ENCODE results near the gene PTPRE. TPM values are rescaled to one million over a fixed set of nuclear protein-coding genes. Genes with fewer than 3 reads are reported as not detected.

PTPRE gene
- total RNA-seq, 1 donor from 2014 or later = 5.4 TPM

GRCh38 chr10:128095753-128096469, 189.0 kb downstream of the PTPRE start:
- DNase-seq (ENCODE audit: low read depth) = no peak
- no peak for TF ChIP-seq CTCF (conservative IDR thresholded peaks at IDR 0.05; ENCODE audit: low read depth, low read length)
- no peak overlapping the region for H3K4me3 ChIP-seq (ENCODE audit: low read depth, low read length)

- no peak for TF ChIP-seq CTCF (conservative IDR thresholded peaks at IDR 0.05; ENCODE audit: low read depth, low read length)
These were observed 189.7 kb downstream of the PTPRE start for GRCh38 chr10:128096486-128097199.

GRCh38 chr10:128097783-128098182, 190.9 kb downstream of the PTPRE start:
- H3K4me3 ChIP-seq (ENCODE audit: low read depth, low read length) = no peak overlapping the region
- DNase-seq (ENCODE audit: low read depth) = no peak
- no peak for TF ChIP-seq CTCF (conservative IDR thresholded peaks at IDR 0.05; ENCODE audit: low read depth, low read length)

More at GRCh38 chr10:128096486-128097199, 189.7 kb downstream of the PTPRE start:
- H3K4me3 ChIP-seq (ENCODE audit: low read depth, low read length) = no peak overlapping the region
- no peak for DNase-seq (ENCODE audit: low read depth)

GRCh38 chr10:128098631-128099030, 191.7 kb downstream of the PTPRE start:
- no peak overlapping the region for H3K4me3 ChIP-seq (ENCODE audit: low read depth, low read length)
- TF ChIP-seq CTCF (conservative IDR thresholded peaks at IDR 0.05; ENCODE audit: low read depth, low read length) = no peak
- DNase-seq (ENCODE audit: low read depth) = no peak

- H3K4me3 ChIP-seq (ENCODE audit: low read depth, low read length) = no peak overlapping the region
- no peak for TF ChIP-seq CTCF (conservative IDR thresholded peaks at IDR 0.05; ENCODE audit: low read depth, low read length)
- DNase-seq (ENCODE audit: low read depth) = no peak
These were observed 193.0 kb downstream of the PTPRE start for GRCh38 chr10:128099901-128100300.

- no peak overlapping the region for H3K4me3 ChIP-seq (ENCODE audit: low read depth, low read length)
- no peak for TF ChIP-seq CTCF (conservative IDR thresholded peaks at IDR 0.05; ENCODE audit: low read depth, low read length)
- DNase-seq (ENCODE audit: low read depth) = no peak
These were observed 195.0 kb downstream of the PTPRE start for GRCh38 chr10:128101901-128102300.
